Adrenal gland (tissue), 12 donors: ENCODE data around the gene SH3PXD2B. TPM values are rescaled to one million over a fixed set of nuclear protein-coding genes. Genes with fewer than 3 reads are reported as not detected.
A peak's percentile ranks its signal among the peaks of the same experiment; 100 is the strongest.

Experiments used
- DNase-seq, 7 donors: peaks; one replicate each; pipeline ENCODE4 v3.0.0-alpha.2; 2019 to 2020
- H3K27ac ChIP-seq, 5 donors: fragments of 200-600 bp; sonication (generic) in 4 of 5; 1 replicate in 3 of 5; 2 replicates in 2 of 5; pipeline versions ENCODE4 v1.5.1 to v1.8.0; 2016 to 2020; ENCODE audit warnings: mild to moderate bottlenecking in 1 of 5
- H3K27me3 ChIP-seq: fragments of 200-600 bp; 2 replicates; pipeline ENCODE4 v1.8.0; 2021
- H3K36me3 ChIP-seq, 2 donors: fragments of 200-600 bp; replicated peaks in 1 of 2; 1 replicate in 1 of 2; 2 replicates in 1 of 2; pipeline versions ENCODE4 v1.5.1 to v1.8.0; 2018 to 2022
- H3K4me1 ChIP-seq, 2 donors: fragments of 200-600 bp; replicated peaks in 1 of 2; 1 replicate in 1 of 2; 2 replicates in 1 of 2; pipeline versions ENCODE4 v1.5.1 to v1.8.0; 2018 to 2021
- H3K4me3 ChIP-seq, 4 donors: fragments of 200-600 bp; sonication (generic) in 3 of 4; one replicate each; pipeline ENCODE4 v1.5.1; 2016 to 2018
- H3K9me3 ChIP-seq, 3 donors: fragments of 200-600 bp; sonication (generic) in 1 of 3; replicated peaks in 1 of 3; 1 replicate in 2 of 3; 2 replicates in 1 of 3; pipeline versions ENCODE4 v1.5.1 to v1.8.0; 2016 to 2021
- CTCF ChIP-seq, 6 experiments: fragments of 450-650 bp in 4 of 6; fragments of 200-600 bp in 2 of 6; sonication (generic) in 1 of 6; IDR thresholded peaks; 1 replicate in 5 of 6; 2 replicates in 1 of 6; pipeline versions ENCODE4 v1.5.1 to v1.8.0; 2016 to 2021; ENCODE audit warnings: antibody characterized with exemption in 6 of 6, mild to moderate bottlenecking in 2 of 6, moderate library complexity in 1 of 6
- POLR2A ChIP-seq, 2 donors: fragments of 450-650 bp; IDR thresholded peaks; one replicate each; pipeline ENCODE4 v1.6.1; 2017; ENCODE audit warnings: antibody characterized with exemption in 2 of 2, mild to moderate bottlenecking in 2 of 2, moderate library complexity in 1 of 2
- WGBS, 4 donors: extraction: QIAGEN DNeasy Blood & Tissue Kit in 2 of 4; methylation state at CpG; one replicate each; pipeline versions ENCODE4 v1.1.5 to v1.1.7; 2013 to 2017; 5-methylcytosine and 5-hydroxymethylcytosine counted together
- intact Hi-C, 2 donors: fragments of 100-400 bp; cut with DNase I; formaldehyde crosslinking; loops; one replicate each; pipeline versions ENCODE4 v1.14.1 to v1.15.0; 2022 to 2023
- polyA plus RNA-seq, 3 donors: library from polyadenylated mRNA; stranded (reverse); fragments of 200-250 nt in 2 of 3; fragments of 350-450 nt in 1 of 3; fragmentation: Illumina TruSeq in 1 of 3; extraction: RNeasy Lipid Tissue Mini Kit (QIAGEN cat#74804) in 1 of 3; gene quantifications; one replicate each; pipeline ENCODE4 v1.2.3, GENCODE V29; 2013 to 2014
- total RNA-seq, 9 donors: library from RNA; depleted of rRNA in 4 of 9; stranded (reverse); fragments of >200 nt in 4 of 9; fragments of 120-200 nt in 1 of 9; fragmentation: NEBNext Ultra II Directional in 1 of 9; extraction: Animal tissue kit (Norgen Biotek cat#: 25700) in 1 of 9; gene quantifications; one replicate each; pipeline versions ENCODE4 v1.1.0 to v1.2.4, GENCODE V29; 2013 to 2023
- donor health status: healthy with polysubstance abuse.
- donor health status: Bipolar disorder and iron deficiency.
- donor health status: DM: yes; HTN: yes; CAD: no.
- donor health status: DM: no; HTN: no; CAD: no.
- donor health status: DM: no; HTN: no; CAD: no.
- donor health status: DM: yes; HTN: yes; CAD: no.

The SH3PXD2B gene
- total and polyA plus RNA-seq, 12 donors, result 15.2 to 111 (median 51.5) TPM

GRCh38 chr5:172302047-172302710, 152.1 kb downstream of the SH3PXD2B start:
- DNase-seq, result no peak

GRCh38 chr5:172299916-172300439, 154.3 kb downstream of the SH3PXD2B start:
- intact Hi-C loops, result loop anchor here in 1 of 2 donors (10.0 kb wide), 1 partner anchor 105 kb away; the partner anchor contains the start of gene EFCAB9
- DNase-seq, result peak in 2 of 7 donors; percentile 38 to 46
- H3K9me3 ChIP-seq, result no peaks in the 10 kb centered on the region
- no peaks in the 10 kb centered on the region for H3K36me3 ChIP-seq
- H3K4me1 ChIP-seq, result peaks cover 0 to 12% of the 10 kb centered on the region in 2 donors
- no peak overlapping the region for H3K4me3 ChIP-seq
- WGBS, 4 donors, result 47 to 58% (median 55%) methylated on average over 2 of the region's 2 CpGs
- H3K27ac ChIP-seq, result no peak overlapping the region
- TF ChIP-seq POLR2A (IDR thresholded peaks at IDR 0.05), result no peak
- no peak for TF ChIP-seq CTCF (IDR thresholded peaks at IDR 0.05)
- H3K27me3 ChIP-seq, result no peaks in the 10 kb centered on the region

More at GRCh38 chr5:172302047-172302710, 152.1 kb downstream of the SH3PXD2B start:
- peaks cover 0 to 12% of the 10 kb centered on the region in 2 donors for H3K4me1 ChIP-seq
- TF ChIP-seq POLR2A (IDR thresholded peaks at IDR 0.05) (no peak), CTCF (IDR thresholded peaks at IDR 0.05) (no peak)
- no peak overlapping the region for H3K4me3 ChIP-seq
- no peaks in the 10 kb centered on the region for H3K9me3 ChIP-seq
- H3K36me3 ChIP-seq, result no peaks in the 10 kb centered on the region
- H3K27ac ChIP-seq, result peak overlapping the region in 2 of 5 donors; percentile 17 to 71
- no peaks in the 10 kb centered on the region for H3K27me3 ChIP-seq
- WGBS, 4 donors, result 75 to 86% (median 81%) methylated on average over 8 to 9 of the region's 9 CpGs
- intact Hi-C loops, result no loop called here

GRCh38 chr5:172294831-172295230, 159.5 kb downstream of the SH3PXD2B start:
- peaks cover 6 to 7% of the 10 kb centered on the region in 2 donors for H3K4me1 ChIP-seq
- no peaks in the 10 kb centered on the region for H3K36me3 ChIP-seq
- no peak for TF ChIP-seq POLR2A (IDR thresholded peaks at IDR 0.05)
- no peak for TF ChIP-seq CTCF (IDR thresholded peaks at IDR 0.05)
- intact Hi-C loops, result loop anchor here in 1 of 2 donors (5.0 to 10.0 kb wide), 2 partner anchors 100 to 188 kb away; partner anchors contain the start of gene EFCAB9
- no peaks in the 10 kb centered on the region for H3K9me3 ChIP-seq
- no peak overlapping the region for H3K27ac ChIP-seq
- no peak overlapping the region for H3K4me3 ChIP-seq
- no peaks in the 10 kb centered on the region for H3K27me3 ChIP-seq
- no peak for DNase-seq

GRCh38 chr5:172293745-172294342, 160.5 kb downstream of the SH3PXD2B start:
- 68 to 79% (median 74%) methylated on average over 2 of the region's 2 CpGs for WGBS, 4 donors
- Histone ChIP-seq H3K27me3 (no peaks in the 10 kb centered on the region), H3K4me1 (peaks cover 6 to 7% of the 10 kb centered on the region in 2 donors), H3K27ac (peak overlapping the region in 1 of 5 donors; percentile 30), H3K4me3 (no peak overlapping the region), H3K9me3 (no peaks in the 10 kb centered on the region), H3K36me3 (no peaks in the 10 kb centered on the region)
- TF ChIP-seq CTCF (IDR thresholded peaks at IDR 0.05) (no peak), POLR2A (IDR thresholded peaks at IDR 0.05) (no peak)
- no peak for DNase-seq
- intact Hi-C loops, result loop anchor here in 1 of 2 donors (5.0 to 10.0 kb wide), 2 partner anchors 99 to 187 kb away; partner anchors contain the start of gene EFCAB9
